ENCODE data around the gene PIP5K1C. TPM values are rescaled to one million over a fixed set of nuclear protein-coding genes. Genes with fewer than 3 reads are reported as not detected.
A peak's percentile ranks its signal among the peaks of the same experiment; 100 is the strongest.

Gene PIP5K1C, protein sequence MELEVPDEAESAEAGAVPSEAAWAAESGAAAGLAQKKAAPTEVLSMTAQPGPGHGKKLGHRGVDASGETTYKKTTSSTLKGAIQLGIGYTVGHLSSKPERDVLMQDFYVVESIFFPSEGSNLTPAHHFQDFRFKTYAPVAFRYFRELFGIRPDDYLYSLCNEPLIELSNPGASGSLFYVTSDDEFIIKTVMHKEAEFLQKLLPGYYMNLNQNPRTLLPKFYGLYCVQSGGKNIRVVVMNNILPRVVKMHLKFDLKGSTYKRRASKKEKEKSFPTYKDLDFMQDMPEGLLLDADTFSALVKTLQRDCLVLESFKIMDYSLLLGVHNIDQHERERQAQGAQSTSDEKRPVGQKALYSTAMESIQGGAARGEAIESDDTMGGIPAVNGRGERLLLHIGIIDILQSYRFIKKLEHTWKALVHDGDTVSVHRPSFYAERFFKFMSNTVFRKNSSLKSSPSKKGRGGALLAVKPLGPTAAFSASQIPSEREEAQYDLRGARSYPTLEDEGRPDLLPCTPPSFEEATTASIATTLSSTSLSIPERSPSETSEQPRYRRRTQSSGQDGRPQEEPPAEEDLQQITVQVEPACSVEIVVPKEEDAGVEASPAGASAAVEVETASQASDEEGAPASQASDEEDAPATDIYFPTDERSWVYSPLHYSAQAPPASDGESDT
- 23.6 and 26.3 TPM in 2 replicates for total RNA-seq (2022)
- Bru-seq, nascent RNA, result percentile 43 among the genes with signal in this experiment
- percentile 68 among the genes with signal in this experiment for BruChase-seq, experiment 1, labeled RNA remaining after a 6-hour chase
- BruChase-seq, experiment 2, labeled RNA remaining after a 2-hour chase, result percentile 65 among the genes with signal in this experiment
- long read RNA-seq, full-length matches to known transcripts, result 9 of 24 reads
- long read RNA-seq, partial matches to known transcripts, result 0 of 24 reads
- long read RNA-seq, other reads (novel, unspliced or antisense), result 15 of 24 reads

GRCh38 chr19:3700242-3701032 lies at the start of gene PIP5K1C:
TSS of gene PIP5K1C (minus strand) at chr19:3700468. CDS start at chr19:3700390, 78 bp downstream.
- intact Hi-C loops (cut with micrococcal nuclease; ENCODE audit: unreplicated experiment), result no loop called here
- no peaks in the 10 kb centered on the region for H3K27me3 Mint-ChIP-seq (ENCODE audit: unreplicated experiment)
- peak; percentile 94 for DNase-seq
- CTCF ChIA-PET, result interaction anchor here (1.8 kb wide), 1 partner anchor 8 kb away, joined by 5 read pairs; the partner anchor contains the start of gene TJP3
- no peaks in the 10 kb centered on the region for H3K4me1 Mint-ChIP-seq (ENCODE audit: low read depth, unreplicated experiment)
- H3K4me3 Mint-ChIP-seq (ENCODE audit: low read depth, unreplicated experiment), result peak within 1 kb of the TSS; percentile 73
- no peak within 1 kb of the TSS for H3K27ac Mint-ChIP-seq (ENCODE audit: unreplicated experiment)
- BruUV-seq (replicated peaks), result no TSS peak
- H3K36me3 Mint-ChIP-seq (ENCODE audit: insufficient read depth, unreplicated experiment), result peaks cover 23% of the 10 kb centered on the region
- TF ChIP-seq, protein P1, sequence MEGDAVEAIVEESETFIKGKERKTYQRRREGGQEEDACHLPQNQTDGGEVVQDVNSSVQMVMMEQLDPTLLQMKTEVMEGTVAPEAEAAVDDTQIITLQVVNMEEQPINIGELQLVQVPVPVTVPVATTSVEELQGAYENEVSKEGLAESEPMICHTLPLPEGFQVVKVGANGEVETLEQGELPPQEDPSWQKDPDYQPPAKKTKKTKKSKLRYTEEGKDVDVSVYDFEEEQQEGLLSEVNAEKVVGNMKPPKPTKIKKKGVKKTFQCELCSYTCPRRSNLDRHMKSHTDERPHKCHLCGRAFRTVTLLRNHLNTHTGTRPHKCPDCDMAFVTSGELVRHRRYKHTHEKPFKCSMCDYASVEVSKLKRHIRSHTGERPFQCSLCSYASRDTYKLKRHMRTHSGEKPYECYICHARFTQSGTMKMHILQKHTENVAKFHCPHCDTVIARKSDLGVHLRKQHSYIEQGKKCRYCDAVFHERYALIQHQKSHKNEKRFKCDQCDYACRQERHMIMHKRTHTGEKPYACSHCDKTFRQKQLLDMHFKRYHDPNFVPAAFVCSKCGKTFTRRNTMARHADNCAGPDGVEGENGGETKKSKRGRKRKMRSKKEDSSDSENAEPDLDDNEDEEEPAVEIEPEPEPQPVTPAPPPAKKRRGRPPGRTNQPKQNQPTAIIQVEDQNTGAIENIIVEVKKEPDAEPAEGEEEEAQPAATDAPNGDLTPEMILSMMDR (IDR thresholded peaks at IDR 0.05; ENCODE audit: unreplicated experiment), result peak; percentile 59
- no peaks in the 10 kb centered on the region for H3K9me3 Mint-ChIP-seq (ENCODE audit: low read depth, unreplicated experiment)

GRCh38 chr19:3748965-3749364 lies 48.7 kb upstream of the PIP5K1C start:
- H3K9me3 Mint-ChIP-seq (ENCODE audit: low read depth, unreplicated experiment), result no peaks in the 10 kb centered on the region
- CTCF ChIA-PET, result interaction anchor here (0.6 kb wide), 1 partner anchor 261 kb away, joined by 3 read pairs; no protein-coding TSS in a partner anchor
- no peaks in the 10 kb centered on the region for H3K4me1 Mint-ChIP-seq (ENCODE audit: low read depth, unreplicated experiment)
- no peak for DNase-seq
- H3K4me3 Mint-ChIP-seq (ENCODE audit: low read depth, unreplicated experiment), result no peak overlapping the region
- TF ChIP-seq, protein P1 (IDR thresholded peaks at IDR 0.05; ENCODE audit: unreplicated experiment), result no peak
- no TSS peak for BruUV-seq (replicated peaks)
- intact Hi-C loops (cut with micrococcal nuclease; ENCODE audit: unreplicated experiment), result no loop called here
- no peak overlapping the region for H3K27ac Mint-ChIP-seq (ENCODE audit: unreplicated experiment)
- no peaks in the 10 kb centered on the region for H3K27me3 Mint-ChIP-seq (ENCODE audit: unreplicated experiment)
- H3K36me3 Mint-ChIP-seq (ENCODE audit: insufficient read depth, unreplicated experiment), result peaks cover 46% of the 10 kb centered on the region

- H3K36me3 Mint-ChIP-seq (ENCODE audit: insufficient read depth, unreplicated experiment), result peaks cover 50% of the 10 kb centered on the region
These were observed 46.2 kb upstream of the PIP5K1C start for GRCh38 chr19:3746371-3747056.

More at GRCh38 chr19:3746371-3747056, 46.2 kb upstream of the PIP5K1C start:
- H3K4me1 Mint-ChIP-seq (ENCODE audit: low read depth, unreplicated experiment), result no peaks in the 10 kb centered on the region
- BruUV-seq (replicated peaks), result no TSS peak
- no peak overlapping the region for H3K4me3 Mint-ChIP-seq (ENCODE audit: low read depth, unreplicated experiment)
- DNase-seq, result no peak
- H3K27ac Mint-ChIP-seq (ENCODE audit: unreplicated experiment), result no peak overlapping the region
- CTCF ChIA-PET, result no interaction called here
- H3K27me3 Mint-ChIP-seq (ENCODE audit: unreplicated experiment), result no peaks in the 10 kb centered on the region
- H3K9me3 Mint-ChIP-seq (ENCODE audit: low read depth, unreplicated experiment), result no peaks in the 10 kb centered on the region
- intact Hi-C loops (cut with micrococcal nuclease; ENCODE audit: unreplicated experiment), result no loop called here
- TF ChIP-seq, protein P1 (IDR thresholded peaks at IDR 0.05; ENCODE audit: unreplicated experiment), result no peak
